B cell (primary cell): ENCODE data around the gene VSIG10L2.

ENCODE experiments used
- EZH2 ChIP-seq: IDR thresholded peaks from 2 replicates; pipeline ENCODE4 v1.6.1; 2012; ENCODE audit warnings: borderline replicate concordance, low read depth, mild to moderate bottlenecking, moderate library complexity, low read length; ENCODE audit not compliant: insufficient read depth, poor library complexity, severe bottlenecking
- TF ChIP-seq, protein P1 (sequence below): fragments of 200-600 bp; IDR thresholded peaks from one replicate; pipeline ENCODE4 v1.8.0; 2022; ENCODE audit warnings: antibody characterized with exemption, mild to moderate bottlenecking

DNA sequence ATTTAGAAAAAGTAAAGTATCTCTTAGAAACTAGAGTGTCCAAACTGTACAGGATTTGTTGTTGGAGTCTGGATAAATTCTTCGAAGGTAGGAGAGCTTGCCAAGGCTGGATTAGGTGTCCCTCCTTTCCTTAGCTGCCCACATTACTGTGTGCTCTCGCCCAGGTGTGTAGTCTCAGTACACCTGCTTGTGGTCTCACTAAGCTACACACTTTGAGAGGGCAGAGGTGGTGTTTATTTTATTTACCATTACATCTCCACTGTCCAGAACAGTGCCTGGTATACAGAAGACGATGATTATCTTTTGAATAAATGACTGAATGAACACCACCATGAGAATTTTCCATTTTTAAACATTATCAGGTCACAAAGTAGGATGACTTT, 36.5 kb downstream of the VSIG10L2 start:
- TF ChIP-seq, protein P1, sequence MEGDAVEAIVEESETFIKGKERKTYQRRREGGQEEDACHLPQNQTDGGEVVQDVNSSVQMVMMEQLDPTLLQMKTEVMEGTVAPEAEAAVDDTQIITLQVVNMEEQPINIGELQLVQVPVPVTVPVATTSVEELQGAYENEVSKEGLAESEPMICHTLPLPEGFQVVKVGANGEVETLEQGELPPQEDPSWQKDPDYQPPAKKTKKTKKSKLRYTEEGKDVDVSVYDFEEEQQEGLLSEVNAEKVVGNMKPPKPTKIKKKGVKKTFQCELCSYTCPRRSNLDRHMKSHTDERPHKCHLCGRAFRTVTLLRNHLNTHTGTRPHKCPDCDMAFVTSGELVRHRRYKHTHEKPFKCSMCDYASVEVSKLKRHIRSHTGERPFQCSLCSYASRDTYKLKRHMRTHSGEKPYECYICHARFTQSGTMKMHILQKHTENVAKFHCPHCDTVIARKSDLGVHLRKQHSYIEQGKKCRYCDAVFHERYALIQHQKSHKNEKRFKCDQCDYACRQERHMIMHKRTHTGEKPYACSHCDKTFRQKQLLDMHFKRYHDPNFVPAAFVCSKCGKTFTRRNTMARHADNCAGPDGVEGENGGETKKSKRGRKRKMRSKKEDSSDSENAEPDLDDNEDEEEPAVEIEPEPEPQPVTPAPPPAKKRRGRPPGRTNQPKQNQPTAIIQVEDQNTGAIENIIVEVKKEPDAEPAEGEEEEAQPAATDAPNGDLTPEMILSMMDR = no peak
- TF ChIP-seq EZH2 = no peak
